GM21381 (cell line): ENCODE measurements around the gene PHPT1.
"Not testable (repeated sequence)": the region's sequence is repeated elsewhere in the genome, so short reads cannot be mapped to it uniquely, and the experiment has no call there.

Experiments
- ATAC-seq: cut with Tn5 transposase; IDR thresholded peaks from one replicate; pipeline ENCODE4 v1.9.1; 2021; ENCODE audit warnings: mild to moderate bottlenecking, moderate library complexity; ENCODE audit not compliant: unreplicated experiment

Gene PHPT1

GRCh38 chr9:136823136-136824046, 25.8 kb upstream of the PHPT1 start:
- no peak for ATAC-seq

DNA sequence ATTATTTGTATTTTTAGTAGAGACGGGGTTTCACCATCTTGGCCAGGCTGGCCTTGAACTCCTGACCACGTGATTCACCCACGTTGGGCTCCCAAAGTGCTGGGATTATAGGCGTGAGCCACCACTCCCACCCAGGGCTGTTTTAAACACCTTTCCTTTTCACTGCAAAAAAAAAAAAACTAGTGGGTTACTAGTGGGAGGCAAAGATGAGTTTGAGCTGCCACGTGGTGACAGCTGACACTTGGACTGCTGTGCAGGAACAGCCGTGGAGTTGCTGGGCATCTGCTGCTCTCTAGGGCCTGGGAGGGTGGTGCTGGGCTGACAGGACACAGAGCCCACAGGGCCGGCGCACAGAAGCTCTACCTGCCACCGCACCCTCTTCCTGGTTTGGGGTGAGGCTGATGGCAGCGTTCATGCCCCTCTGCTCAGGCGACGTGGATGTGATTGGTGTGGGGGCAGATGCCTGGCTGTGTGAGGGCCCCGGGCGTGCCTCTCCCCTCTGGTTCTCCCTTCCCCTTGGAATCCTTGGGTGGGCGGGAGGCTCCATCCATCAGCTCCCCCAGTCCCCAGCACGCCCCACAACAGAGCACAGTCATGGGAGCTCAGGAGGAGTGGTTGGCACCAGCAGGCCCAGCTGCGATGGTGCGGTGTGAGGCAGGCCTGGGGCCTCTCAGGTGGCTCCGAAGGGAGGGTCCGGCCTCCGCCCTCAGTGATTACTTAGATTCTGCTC, 24.5 kb upstream of the PHPT1 start:
- no peak for ATAC-seq

DNA sequence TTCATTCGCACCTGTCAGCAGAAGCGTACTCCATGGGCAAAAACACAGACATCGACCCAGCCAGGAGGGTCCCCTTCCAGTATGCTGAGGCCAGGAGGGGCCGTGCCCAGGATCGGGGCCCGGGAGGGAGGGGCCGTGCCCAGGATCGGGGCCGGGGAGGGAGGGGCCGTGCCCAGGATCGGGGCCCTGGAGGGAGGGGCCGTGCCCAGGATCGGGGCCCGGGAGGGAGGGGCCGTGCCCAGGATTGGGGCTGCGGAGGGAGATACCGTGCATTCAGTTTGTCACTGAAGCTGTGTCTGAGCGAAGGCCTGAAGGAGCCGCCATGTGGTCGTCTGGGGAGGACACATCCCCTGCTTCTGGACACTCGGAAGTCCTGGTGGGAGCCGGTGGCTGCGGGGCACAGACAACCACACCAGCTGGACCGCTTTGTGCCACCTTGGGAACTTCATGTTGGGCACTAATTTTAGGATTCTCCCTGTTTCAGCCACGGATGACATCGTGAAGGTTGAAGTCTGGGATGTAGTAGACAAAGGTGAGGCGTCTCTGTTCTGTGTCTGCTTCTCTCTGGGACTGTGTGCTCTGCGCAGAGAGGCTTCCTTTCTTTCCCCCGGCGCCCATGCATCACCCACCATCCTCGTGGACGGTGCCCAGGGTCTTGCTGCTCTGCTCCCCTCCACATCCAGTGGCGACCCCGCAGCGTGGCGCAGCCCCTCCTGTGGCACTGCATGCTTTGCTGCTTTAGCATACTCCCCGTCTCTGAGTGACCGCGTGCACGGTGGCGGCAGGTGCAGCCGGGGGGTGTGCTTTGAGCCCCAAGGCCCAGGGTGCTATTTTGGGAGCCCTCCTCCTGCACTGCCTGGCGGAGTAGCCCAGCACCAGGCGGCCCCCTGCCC, 23.7 kb upstream of the PHPT1 start:
- no peak for ATAC-seq

GRCh38 chr9:136826188-136826541, 23.0 kb upstream of the PHPT1 start:
- ATAC-seq = no peak

DNA sequence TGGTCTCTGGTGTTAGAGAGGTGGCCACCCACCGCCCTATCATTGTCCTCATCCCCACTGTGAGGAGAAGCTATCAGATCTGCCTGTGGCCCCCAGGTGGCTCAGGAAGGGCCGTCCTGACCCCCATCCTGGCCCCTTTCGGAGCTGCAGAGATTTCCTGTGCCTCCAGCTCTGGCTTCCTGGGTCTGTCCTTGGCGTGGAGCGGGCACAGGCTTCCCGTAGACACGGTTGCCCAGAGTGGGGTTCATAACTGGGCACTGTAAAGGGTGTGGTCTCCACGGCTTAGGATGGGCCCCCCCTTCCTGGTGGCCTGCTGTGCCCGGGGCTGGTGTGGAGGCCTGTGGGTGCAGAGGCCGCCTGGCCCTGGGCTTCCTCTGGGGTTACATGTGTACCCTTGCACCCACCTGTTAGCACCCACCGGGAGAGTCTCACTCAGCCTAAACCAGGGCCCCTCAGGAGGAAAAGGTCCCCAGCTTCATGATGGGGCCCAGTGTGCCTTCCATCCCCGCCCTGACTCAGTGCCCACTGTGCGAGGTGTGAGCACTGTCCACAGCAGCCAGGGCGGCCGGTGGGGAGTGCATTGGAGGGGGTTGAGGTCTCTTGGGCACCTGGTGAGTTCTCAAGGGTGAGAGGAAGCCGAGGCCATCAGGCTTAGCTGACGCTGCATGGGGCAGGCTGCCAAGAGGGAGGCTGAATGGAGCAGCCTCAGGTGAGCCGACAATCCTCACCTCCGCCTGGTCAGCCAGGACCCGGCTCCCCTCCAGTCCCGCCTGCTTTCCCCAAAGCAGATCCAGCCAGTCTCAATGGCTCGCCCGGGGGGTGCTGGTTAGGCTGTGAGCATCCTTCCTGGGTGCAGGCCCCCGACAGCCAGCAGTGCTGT, 22.3 kb upstream of the PHPT1 start:
- no peak for ATAC-seq

GRCh38 chr9:136827794-136828473, 21.3 kb upstream of the PHPT1 start:
- ATAC-seq = no peak

GRCh38 chr9:136828474-136829140, 20.6 kb upstream of the PHPT1 start:
- no peak for ATAC-seq

DNA sequence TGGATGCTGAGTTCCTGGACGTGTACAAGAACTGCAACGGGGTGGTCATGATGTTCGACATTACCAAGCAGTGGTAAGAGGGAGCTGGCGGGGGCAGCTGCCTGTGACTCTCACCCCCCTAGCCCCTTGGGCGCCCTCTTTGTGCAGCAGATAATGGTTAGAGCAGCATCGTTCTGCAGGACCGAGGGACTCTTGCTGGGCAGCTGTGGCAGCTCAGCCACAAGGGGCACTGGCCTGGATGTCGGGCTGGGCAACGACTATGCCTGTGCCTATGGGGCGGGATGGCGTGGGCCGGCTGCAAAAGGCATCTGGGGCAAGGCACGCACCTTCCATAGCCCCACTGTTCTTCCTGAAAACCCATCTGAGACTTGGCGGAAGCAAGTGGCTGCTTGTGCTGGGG, 19.8 kb upstream of the PHPT1 start:
- ATAC-seq = no peak

DNA sequence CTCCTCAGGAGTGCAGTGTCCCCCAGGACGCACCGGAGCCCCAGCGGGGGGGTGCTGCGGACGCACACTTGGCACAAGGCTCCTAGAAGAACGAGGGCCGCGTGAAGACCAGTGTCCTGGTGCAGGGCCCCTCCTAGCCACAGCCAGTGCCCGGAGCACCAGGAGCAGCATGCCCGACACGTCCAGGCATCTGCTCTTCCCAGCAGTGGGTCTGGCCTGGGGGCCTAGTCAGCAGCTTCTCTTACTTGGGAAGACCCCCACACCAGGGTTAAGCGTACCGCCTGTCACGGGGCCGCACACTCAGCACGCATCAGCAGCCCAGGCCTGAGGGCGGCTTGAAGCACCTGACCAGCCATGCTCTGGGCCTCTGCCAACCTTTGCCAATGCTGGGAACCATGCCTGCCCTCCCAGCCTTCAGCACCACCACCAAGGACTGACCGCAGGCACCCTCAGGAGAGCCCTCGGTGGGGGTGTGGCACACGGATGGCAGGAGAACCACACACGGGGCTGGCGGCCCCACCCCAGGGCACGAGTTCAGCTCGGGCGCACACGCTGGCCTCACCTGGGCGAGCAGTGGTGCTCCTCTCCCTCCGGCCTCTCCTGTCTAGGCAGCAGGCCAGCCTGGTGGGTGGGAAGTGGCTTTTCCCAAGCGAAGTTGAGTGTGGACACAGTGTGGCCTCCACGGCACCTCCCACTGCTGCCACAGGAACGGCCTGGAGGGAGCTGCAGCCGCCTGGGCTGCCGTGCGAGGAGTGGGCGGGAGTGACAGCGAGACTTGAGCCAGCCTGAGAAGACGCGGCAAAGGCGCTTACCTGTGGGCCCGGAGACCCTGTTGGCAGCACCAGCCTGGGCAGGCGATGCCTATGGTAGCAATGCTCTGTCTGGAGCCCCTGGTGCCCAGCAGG, 19.0 kb upstream of the PHPT1 start:
- ATAC-seq = no peak

GRCh38 chr9:136831002-136831719, 18.0 kb upstream of the PHPT1 start:
- no peak for ATAC-seq

- ATAC-seq = no peak
Measured at GRCh38 chr9:136831720-136832104, 17.5 kb upstream of the PHPT1 start.

DNA sequence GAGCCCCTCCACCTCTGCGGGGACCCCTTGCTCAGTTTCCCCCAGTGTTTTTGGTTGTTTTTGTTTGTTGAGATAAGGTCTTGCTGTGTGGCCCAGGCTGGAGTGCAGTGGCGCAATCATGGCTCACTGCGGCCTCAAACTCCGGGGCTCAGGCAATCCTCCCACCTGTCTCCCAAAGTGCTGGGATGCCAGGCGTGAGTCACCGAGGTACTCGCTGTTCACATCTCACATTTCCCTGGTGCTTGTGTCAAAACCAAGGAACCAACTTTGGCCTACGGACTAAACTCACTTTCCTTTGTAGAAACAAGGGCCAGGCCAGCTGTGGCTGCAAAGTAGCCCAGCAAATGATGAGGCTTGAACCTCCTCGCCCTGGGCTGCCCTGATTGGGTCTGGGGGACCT, 16.6 kb upstream of the PHPT1 start:
- ATAC-seq = no peak

- ATAC-seq = not testable (repeated sequence)
Measured at GRCh38 chr9:136833381-136834048, 15.7 kb upstream of the PHPT1 start.

DNA sequence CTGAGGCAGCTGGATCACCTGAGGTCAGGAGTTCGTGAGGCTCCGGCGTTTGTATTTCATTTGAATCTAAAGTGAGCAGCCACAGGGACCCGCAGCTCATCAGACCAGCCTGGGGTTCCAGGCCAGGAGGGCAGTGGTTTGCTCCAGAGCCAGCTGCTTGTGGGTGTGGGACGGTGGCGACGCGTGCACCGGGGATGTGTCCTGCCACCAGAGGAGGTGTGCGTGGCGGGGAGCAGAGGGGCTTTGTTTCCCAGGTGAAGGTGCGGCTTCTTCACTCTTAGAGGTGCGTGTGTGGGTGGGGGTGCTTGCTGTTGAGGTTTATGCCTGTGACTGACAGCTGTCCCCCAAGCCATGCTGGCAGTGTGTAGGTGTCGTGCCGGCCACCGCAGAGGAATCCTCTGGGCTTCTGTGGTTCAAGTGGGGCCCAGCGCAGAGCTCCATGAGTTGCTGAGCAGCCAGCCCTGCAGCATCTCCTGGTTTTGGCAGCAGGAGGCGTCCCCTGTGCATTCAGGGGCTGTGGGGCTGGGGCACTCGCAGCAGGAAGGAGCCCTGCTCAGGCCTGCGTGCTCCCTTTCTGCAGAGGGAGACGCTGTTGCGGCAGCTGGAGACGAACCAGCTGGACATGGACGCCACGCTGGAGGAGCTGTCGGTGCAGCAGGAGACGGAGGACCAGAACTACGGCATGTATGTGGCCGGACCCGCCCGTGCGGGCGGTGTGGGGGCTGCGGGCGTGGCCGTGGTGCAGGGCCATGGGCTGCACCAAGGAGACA, 13.9 kb upstream of the PHPT1 start:
- ATAC-seq = no peak

DNA sequence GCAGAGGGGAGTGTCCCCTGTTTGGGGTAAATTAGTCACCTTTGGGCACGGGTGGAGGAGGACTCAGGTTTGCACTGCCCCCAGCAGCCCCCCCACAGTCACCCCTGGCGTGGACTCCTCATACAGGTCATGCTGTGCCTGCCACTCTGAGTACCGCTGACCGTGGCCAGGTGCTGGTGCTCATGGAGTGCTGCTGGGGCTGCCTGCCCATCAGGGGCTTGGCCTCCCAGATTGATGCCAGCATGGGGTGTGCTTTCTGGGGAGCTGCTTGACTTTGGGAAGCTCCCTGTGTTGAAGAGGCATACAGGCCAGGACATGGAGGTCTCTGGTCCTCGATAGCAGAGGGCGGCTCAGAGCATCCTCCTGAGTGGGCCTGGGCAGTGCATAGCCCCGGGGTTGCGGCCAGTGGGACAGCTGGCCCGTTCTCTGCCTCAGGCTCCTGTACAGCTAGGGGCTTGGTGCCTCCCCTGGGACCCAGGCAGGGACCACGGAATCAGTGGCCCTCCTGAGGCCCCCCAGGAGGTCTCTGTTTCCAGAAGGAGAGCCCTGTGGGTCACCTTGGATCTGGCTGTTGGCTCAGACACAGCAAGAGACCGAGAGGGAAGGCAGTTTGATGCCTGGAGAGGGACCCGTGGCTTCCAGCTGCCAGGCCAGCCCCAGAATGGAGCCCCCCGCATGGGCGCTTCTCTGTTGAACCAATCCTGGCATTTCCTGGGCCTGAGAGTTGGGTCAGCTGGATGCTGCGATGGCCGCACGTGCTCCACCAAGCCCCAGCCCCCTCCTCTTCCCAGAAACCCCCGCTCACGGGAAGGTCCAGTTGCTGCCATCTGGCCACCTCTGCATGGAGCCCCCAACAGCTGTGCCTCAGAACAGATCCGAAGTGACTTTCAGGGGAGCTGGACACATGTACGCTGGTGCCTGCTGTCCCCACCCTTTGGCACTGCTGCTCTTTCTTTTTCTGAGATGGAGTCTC, 13.0 kb upstream of the PHPT1 start:
- ATAC-seq = no peak
